Measurements from ENCODE around the gene ARPIN. TPM values are rescaled to one million over a fixed set of nuclear protein-coding genes. Genes with fewer than 3 reads are reported as not detected.

Gene ARPIN
- total and polyA plus RNA-seq, 2 experiments from 2014 or later: 5.4 to 9.0 TPM

- H3K4me1 ChIP-seq (ENCODE audit: insufficient read depth): no peaks in the 10 kb centered on the region
- no peak overlapping the region for H3K27ac ChIP-seq
- no peaks in the 10 kb centered on the region for H3K36me3 ChIP-seq (ENCODE audit: low read depth)
- no peaks in the 10 kb centered on the region; the same call in 1 of the 2 replicates for H3K27me3 ChIP-seq (replicated peaks; ENCODE audit: insufficient read depth)
- no peak overlapping the region for H3K4me3 ChIP-seq
- peak; percentile 21 for DNase-seq
- H3K9me2 ChIP-seq (ENCODE audit: insufficient read depth): no peaks in the 10 kb centered on the region
- H3K4me2 ChIP-seq (ENCODE audit: unreplicated experiment): no peak overlapping the region
- no peaks in the 10 kb centered on the region for H3K9me3 ChIP-seq (ENCODE audit: low read depth)
- H2AFZ ChIP-seq: no peak overlapping the region
- H4K20me1 ChIP-seq (ENCODE audit: insufficient read depth): no peaks in the 10 kb centered on the region
- H3K79me2 ChIP-seq (ENCODE audit: insufficient read depth): no peaks in the 10 kb centered on the region
- H3F3A ChIP-seq (ENCODE audit: insufficient read depth): no peaks in the 10 kb centered on the region
- in situ Hi-C loops (cut with MboI): no loop called here
- no peak overlapping the region for H3K9ac ChIP-seq
- TF ChIP-seq EZH2 (IDR thresholded peaks at IDR 0.05; ENCODE audit: insufficient read depth, poor library complexity, severe bottlenecking) (no peak), EZH2phosphoT487 (IDR thresholded peaks at IDR 0.05; ENCODE audit: insufficient read depth, low read depth) (no peak)
- 65 to 68% methylated on average over 10 of the region's 10 CpGs for WGBS, 2 experiments (ENCODE audit: low coverage in 1 of 2, low lambda C conversion rate in 2 of 2, missing lambda C conversion rate in 2 of 2)
These were observed 24.9 kb upstream of the ARPIN start for GRCh38 chr15:89937365-89938350.

GRCh38 chr15:89936786-89937265, 24.1 kb upstream of the ARPIN start:
- Histone ChIP-seq H3K4me3 (no peak overlapping the region), H3K79me2 (ENCODE audit: insufficient read depth) (no peaks in the 10 kb centered on the region), H3K27ac (no peak overlapping the region), H3K4me1 (ENCODE audit: insufficient read depth) (no peaks in the 10 kb centered on the region), H2AFZ (no peak overlapping the region), H3K36me3 (ENCODE audit: low read depth) (no peaks in the 10 kb centered on the region), H3K27me3 (replicated peaks; ENCODE audit: insufficient read depth) (no peaks in the 10 kb centered on the region; the same call in 1 of the 2 replicates), H3K9me3 (ENCODE audit: low read depth) (no peaks in the 10 kb centered on the region), H3F3A (ENCODE audit: insufficient read depth) (no peaks in the 10 kb centered on the region), H3K9ac (no peak overlapping the region), H4K20me1 (ENCODE audit: insufficient read depth) (no peaks in the 10 kb centered on the region), H3K9me2 (ENCODE audit: insufficient read depth) (no peaks in the 10 kb centered on the region), H3K4me2 (ENCODE audit: unreplicated experiment) (no peak overlapping the region)
- WGBS, 2 experiments (ENCODE audit: low coverage in 1 of 2, low lambda C conversion rate in 2 of 2, missing lambda C conversion rate in 2 of 2): 92 to 95% methylated on average over 14 of the region's 14 CpGs
- in situ Hi-C loops (cut with MboI): no loop called here
- TF ChIP-seq EZH2phosphoT487 (IDR thresholded peaks at IDR 0.05; ENCODE audit: insufficient read depth, low read depth) (no peak), EZH2 (IDR thresholded peaks at IDR 0.05; ENCODE audit: insufficient read depth, poor library complexity, severe bottlenecking) (no peak)
- no peak for DNase-seq

DNA sequence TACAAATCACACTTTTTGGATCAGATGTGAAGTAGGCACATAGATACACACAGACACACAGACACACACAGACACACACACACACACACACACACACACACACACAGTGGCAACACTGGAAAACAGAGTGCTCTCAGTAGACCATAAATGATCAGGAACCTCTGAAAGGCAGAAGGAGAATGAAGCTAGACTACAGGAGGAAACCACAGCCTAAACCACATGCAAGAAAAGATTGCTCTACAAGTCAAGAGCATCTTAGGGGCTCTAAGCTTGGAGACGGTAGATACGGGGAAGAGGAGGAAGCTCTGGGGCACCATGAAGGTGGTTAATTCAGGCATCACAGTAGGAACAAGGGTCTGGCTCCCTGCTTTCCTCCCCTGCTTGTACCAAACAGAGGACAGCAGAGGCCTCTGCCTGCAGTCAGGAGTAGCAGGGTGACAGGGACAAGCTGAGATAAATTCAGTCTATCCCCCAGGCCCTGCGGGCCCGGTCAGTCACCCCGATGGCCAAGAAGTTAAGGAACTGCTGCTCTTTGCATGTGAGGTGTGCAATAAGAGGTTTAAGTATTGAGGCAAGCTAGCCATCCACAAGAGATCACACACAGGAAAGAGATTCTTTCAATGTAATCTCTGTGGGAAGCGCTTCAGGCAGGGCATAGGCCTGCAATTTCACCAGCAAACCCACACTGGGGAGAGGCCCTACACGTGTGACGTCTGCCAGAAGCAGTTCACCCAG, 23.5 kb upstream of the ARPIN start:
- Histone ChIP-seq H3K27me3 (replicated peaks; ENCODE audit: insufficient read depth) (no peaks in the 10 kb centered on the region; the same call in 1 of the 2 replicates), H3K4me1 (ENCODE audit: insufficient read depth) (no peaks in the 10 kb centered on the region), H3K9me2 (ENCODE audit: insufficient read depth) (no peaks in the 10 kb centered on the region), H3K27ac (no peak overlapping the region), H3K79me2 (ENCODE audit: insufficient read depth) (no peaks in the 10 kb centered on the region), H4K20me1 (ENCODE audit: insufficient read depth) (no peaks in the 10 kb centered on the region), H2AFZ (no peak overlapping the region), H3K9ac (no peak overlapping the region), H3K4me3 (no peak overlapping the region), H3F3A (ENCODE audit: insufficient read depth) (no peaks in the 10 kb centered on the region), H3K4me2 (ENCODE audit: unreplicated experiment) (no peak overlapping the region), H3K36me3 (ENCODE audit: low read depth) (no peaks in the 10 kb centered on the region), H3K9me3 (ENCODE audit: low read depth) (no peaks in the 10 kb centered on the region)
- no peak for TF ChIP-seq EZH2 (IDR thresholded peaks at IDR 0.05; ENCODE audit: insufficient read depth, poor library complexity, severe bottlenecking)
- TF ChIP-seq EZH2phosphoT487 (IDR thresholded peaks at IDR 0.05; ENCODE audit: insufficient read depth, low read depth): no peak
- in situ Hi-C loops (cut with MboI): no loop called here
- WGBS, 2 experiments (ENCODE audit: low coverage in 1 of 2, low lambda C conversion rate in 2 of 2, missing lambda C conversion rate in 2 of 2): 82 to 85% methylated on average over 8 of the region's 8 CpGs
- no peak for DNase-seq

DNA sequence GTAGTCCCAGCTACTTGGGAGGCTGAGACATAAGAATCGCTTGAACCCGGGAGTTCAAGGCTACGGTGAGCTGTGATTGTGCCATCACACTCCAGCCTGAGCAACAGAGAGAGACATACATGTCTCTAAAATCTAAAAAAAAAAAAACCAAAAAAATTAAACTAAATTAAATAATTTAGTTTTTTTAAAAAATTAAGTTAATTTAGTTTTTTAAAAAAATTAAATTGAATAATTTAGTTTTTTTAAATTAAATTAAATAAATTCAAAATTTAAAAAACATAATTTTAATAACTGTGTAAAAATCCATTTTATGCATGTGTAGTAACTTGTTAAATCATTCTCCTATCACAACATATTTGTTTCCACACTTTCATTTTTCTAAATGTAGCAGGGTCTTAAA, 20.1 kb upstream of the ARPIN start:
- no peaks in the 10 kb centered on the region for H4K20me1 ChIP-seq (ENCODE audit: insufficient read depth)
- no peaks in the 10 kb centered on the region for H3K4me1 ChIP-seq (ENCODE audit: insufficient read depth)
- H3K27me3 ChIP-seq (replicated peaks; ENCODE audit: insufficient read depth): no peaks in the 10 kb centered on the region; the same call in 1 of the 2 replicates
- no peak overlapping the region for H2AFZ ChIP-seq
- no peaks in the 10 kb centered on the region for H3F3A ChIP-seq (ENCODE audit: insufficient read depth)
- no peak for DNase-seq
- no peaks in the 10 kb centered on the region for H3K9me3 ChIP-seq (ENCODE audit: low read depth)
- no peak for TF ChIP-seq EZH2phosphoT487 (IDR thresholded peaks at IDR 0.05; ENCODE audit: insufficient read depth, low read depth)
- TF ChIP-seq EZH2 (IDR thresholded peaks at IDR 0.05; ENCODE audit: insufficient read depth, poor library complexity, severe bottlenecking): no peak
- no peaks in the 10 kb centered on the region for H3K9me2 ChIP-seq (ENCODE audit: insufficient read depth)
- no peaks in the 10 kb centered on the region for H3K79me2 ChIP-seq (ENCODE audit: insufficient read depth)
- H3K27ac ChIP-seq: no peak overlapping the region
- H3K9ac ChIP-seq: no peak overlapping the region
- WGBS, 2 experiments (ENCODE audit: low coverage in 1 of 2, low lambda C conversion rate in 2 of 2, missing lambda C conversion rate in 2 of 2): 97 to 98% methylated on average over 3 of the region's 3 CpGs
- no peak overlapping the region for H3K4me3 ChIP-seq
- no peak overlapping the region for H3K4me2 ChIP-seq (ENCODE audit: unreplicated experiment)
- no peaks in the 10 kb centered on the region for H3K36me3 ChIP-seq (ENCODE audit: low read depth)
- in situ Hi-C loops (cut with MboI): no loop called here

Data from GM23248 (cell line).